AG08395 (cell line): ENCODE results near the gene RALGAPA1.
"Not testable (repeated sequence)": the region's sequence is repeated elsewhere in the genome, so short reads cannot be mapped to it uniquely, and the experiment has no call there.

Source experiments
- DNase-seq: peaks from one replicate; pipeline ENCODE4 v3.0.0; 2012; ENCODE audit warnings: mixed read lengths, low spot score

The RALGAPA1 gene

GRCh38 chr14:35761922-35762321, 47.2 kb downstream of the RALGAPA1 start:
- no peak for DNase-seq

- DNase-seq, result no peak
These were observed 49.0 kb downstream of the RALGAPA1 start for GRCh38 chr14:35760143-35760542.

- no peak for DNase-seq
These were observed 50.5 kb downstream of the RALGAPA1 start for GRCh38 chr14:35758523-35759129.

GRCh38 chr14:35754671-35755070, 54.4 kb downstream of the RALGAPA1 start:
- no peak for DNase-seq

GRCh38 chr14:35752380-35752779, 56.7 kb downstream of the RALGAPA1 start:
- DNase-seq, result no peak

- DNase-seq, result no peak
These were observed 58.7 kb downstream of the RALGAPA1 start for GRCh38 chr14:35750202-35750904.

GRCh38 chr14:35747379-35747778, 61.7 kb downstream of the RALGAPA1 start:
- DNase-seq, result no peak

GRCh38 chr14:35742442-35742841, 66.7 kb downstream of the RALGAPA1 start:
- DNase-seq, result no peak

- DNase-seq, result no peak
These were observed 67.1 kb downstream of the RALGAPA1 start for GRCh38 chr14:35742032-35742371.

- DNase-seq, result no peak
These were observed 67.6 kb downstream of the RALGAPA1 start for GRCh38 chr14:35741345-35742031.

- no peak for DNase-seq
These were observed 68.9 kb downstream of the RALGAPA1 start for GRCh38 chr14:35740215-35740614.

GRCh38 chr14:35735163-35735562, 73.9 kb downstream of the RALGAPA1 start:
- not testable (repeated sequence) for DNase-seq

GRCh38 chr14:35733510-35733909, 75.6 kb downstream of the RALGAPA1 start:
- DNase-seq, result not testable (repeated sequence)

GRCh38 chr14:35730871-35731270, 78.2 kb downstream of the RALGAPA1 start:
- no peak for DNase-seq

GRCh38 chr14:35727764-35728163, 81.3 kb downstream of the RALGAPA1 start:
- DNase-seq, result no peak

- DNase-seq, result no peak
These were observed 83.2 kb downstream of the RALGAPA1 start for GRCh38 chr14:35725930-35726329.

- no peak for DNase-seq
These were observed 94.0 kb downstream of the RALGAPA1 start for GRCh38 chr14:35715079-35715478.

GRCh38 chr14:35712466-35712865, 96.6 kb downstream of the RALGAPA1 start:
- DNase-seq, result no peak

- no peak for DNase-seq
These were observed 101.0 kb downstream of the RALGAPA1 start for GRCh38 chr14:35708062-35708461.

- DNase-seq, result no peak
These were observed 103.5 kb downstream of the RALGAPA1 start for GRCh38 chr14:35705636-35706035.

GRCh38 chr14:35704793-35705493, 104.2 kb downstream of the RALGAPA1 start:
- no peak for DNase-seq

GRCh38 chr14:35701531-35701930, 107.6 kb downstream of the RALGAPA1 start:
- no peak for DNase-seq
